NCI-H446 (cell line): ENCODE results near the gene SPINK5.

Experiments
- DNase-seq, 2 experiments: peaks; one replicate each; lab custom pipeline; 2025; lab: John Stamatoyannopoulos, UW

The SPINK5 gene

GRCh38 chr5:148094336-148094735, 30.6 kb downstream of the SPINK5 start:
- DNase-seq: no peak

- DNase-seq: no peak
These were observed 40.4 kb downstream of the SPINK5 start for GRCh38 chr5:148104226-148104625.

GRCh38 chr5:148107608-148108007, 43.8 kb downstream of the SPINK5 start:
- DNase-seq: no peak

GRCh38 chr5:148113243-148113642, 49.5 kb downstream of the SPINK5 start:
- DNase-seq: no peak

- DNase-seq: no peak
These were observed 56.5 kb downstream of the SPINK5 start for GRCh38 chr5:148120317-148120716.

- DNase-seq: no peak
These were observed 61.9 kb downstream of the SPINK5 start for GRCh38 chr5:148125641-148126040.

- no peak for DNase-seq
These were observed 71.6 kb downstream of the SPINK5 start for GRCh38 chr5:148135091-148136048.

- no peak for DNase-seq
These were observed 77.1 kb downstream of the SPINK5 start for GRCh38 chr5:148140846-148141245.

- DNase-seq: no peak
These were observed 77.9 kb downstream of the SPINK5 start for GRCh38 chr5:148141645-148142044.

- no peak for DNase-seq
These were observed 82.1 kb downstream of the SPINK5 start for GRCh38 chr5:148145916-148146315.

- no peak for DNase-seq
These were observed 82.7 kb downstream of the SPINK5 start for GRCh38 chr5:148146487-148146886.

- no peak for DNase-seq
These were observed 83.6 kb downstream of the SPINK5 start for GRCh38 chr5:148147415-148147814.

- no peak for DNase-seq
These were observed 88.1 kb downstream of the SPINK5 start for GRCh38 chr5:148151872-148152271.

GRCh38 chr5:148152781-148153180, 89.0 kb downstream of the SPINK5 start:
- DNase-seq: no peak

GRCh38 chr5:148156609-148157008, 92.8 kb downstream of the SPINK5 start:
- no peak for DNase-seq

- no peak for DNase-seq
These were observed 98.3 kb downstream of the SPINK5 start for GRCh38 chr5:148162038-148162437.

GRCh38 chr5:148163345-148163744, 99.6 kb downstream of the SPINK5 start:
- no peak for DNase-seq

- DNase-seq: no peak
These were observed 102.9 kb downstream of the SPINK5 start for GRCh38 chr5:148166550-148167283.

- DNase-seq: no peak
These were observed 104.5 kb downstream of the SPINK5 start, which contains the start of gene SPINK14 for GRCh38 chr5:148168246-148168645. SPINK14 (plus strand) TSS chr5:148168546; CDS start chr5:148169733, 1,187 bp downstream.

GRCh38 chr5:148172377-148172776, 108.6 kb downstream of the SPINK5 start:
- no peak for DNase-seq

- DNase-seq: no peak
These were observed 112.7 kb downstream of the SPINK5 start for GRCh38 chr5:148176480-148176879.

- no peak for DNase-seq
These were observed 113.4 kb downstream of the SPINK5 start for GRCh38 chr5:148177207-148177606.
